CD4-positive, alpha-beta T cell treated with Interleukin-6 at 100 ng/mL for 8 hours (primary cell): ENCODE measurements around the gene TCF7.

ENCODE experiments used
- DNase-seq: peaks from one replicate; pipeline ENCODE4 v3.0.0-alpha.2; 2020; ENCODE audit warnings: mixed read lengths, low spot score

Gene TCF7

DNA sequence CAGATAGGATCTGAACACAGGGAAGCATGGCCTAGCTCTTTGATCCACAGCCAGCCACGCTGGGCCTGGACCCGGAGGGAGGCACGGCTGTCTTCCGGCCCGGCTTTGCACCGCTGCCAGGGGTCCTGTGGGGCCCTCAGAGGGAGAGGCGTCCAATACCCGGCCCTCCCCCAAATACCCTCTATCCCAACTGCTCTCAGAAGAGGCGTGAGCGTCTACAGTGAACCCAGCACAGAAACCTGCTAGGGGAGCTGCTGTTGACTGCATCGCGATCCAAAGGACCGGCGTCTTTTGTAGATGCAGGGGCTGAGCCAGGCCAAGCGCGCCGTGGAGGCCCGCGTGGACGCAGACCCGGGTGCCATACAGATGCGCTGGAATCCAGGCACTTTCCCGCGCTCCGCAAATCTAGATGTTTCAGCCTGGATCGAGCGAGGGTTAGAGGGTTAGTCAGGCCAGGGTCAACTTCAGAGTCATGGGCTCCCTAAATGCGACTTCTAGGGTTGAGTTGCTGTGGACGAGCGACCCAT lies 1.1 kb upstream of the TCF7 start:
- no peak for DNase-seq

DNA sequence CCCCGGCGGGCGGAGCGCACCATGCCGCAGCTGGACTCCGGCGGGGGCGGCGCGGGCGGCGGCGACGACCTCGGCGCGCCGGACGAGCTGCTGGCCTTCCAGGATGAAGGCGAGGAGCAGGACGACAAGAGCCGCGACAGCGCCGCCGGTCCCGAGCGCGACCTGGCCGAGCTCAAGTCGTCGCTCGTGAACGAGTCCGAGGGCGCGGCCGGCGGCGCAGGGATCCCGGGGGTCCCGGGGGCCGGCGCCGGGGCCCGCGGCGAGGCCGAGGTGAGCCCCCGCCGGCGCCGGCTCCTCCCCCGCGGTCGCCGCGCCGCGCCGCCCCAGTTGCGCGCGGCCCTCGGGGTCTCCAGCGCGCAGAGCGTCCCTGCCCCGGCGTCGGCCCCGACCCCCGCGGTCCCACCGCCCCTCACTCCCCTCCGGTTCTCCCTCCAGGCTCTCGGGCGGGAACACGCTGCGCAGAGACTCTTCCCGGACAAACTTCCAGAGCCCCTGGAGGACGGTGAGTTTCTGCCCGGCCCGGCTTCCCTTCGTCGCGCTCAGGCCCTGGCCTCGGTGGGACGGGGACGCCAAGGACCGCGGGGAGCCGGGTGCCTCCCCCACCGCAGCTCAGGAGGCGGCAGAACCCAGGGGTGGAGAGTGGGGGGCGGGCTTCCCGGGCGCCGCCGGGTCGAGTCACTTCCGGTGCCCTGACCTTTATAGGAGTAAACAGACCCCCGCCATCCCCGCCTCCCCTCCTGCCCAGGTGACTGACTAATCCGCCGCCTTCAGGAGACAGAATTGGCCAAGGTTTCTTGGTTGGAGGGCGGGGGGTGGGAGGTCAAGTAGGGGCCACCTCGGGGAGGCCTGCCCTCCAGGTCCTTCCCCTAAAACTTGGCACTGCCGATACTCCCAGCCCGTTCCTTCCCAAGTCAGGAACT lies 665 bp downstream of the TCF7 start:
- DNase-seq = peak; percentile 91

DNA sequence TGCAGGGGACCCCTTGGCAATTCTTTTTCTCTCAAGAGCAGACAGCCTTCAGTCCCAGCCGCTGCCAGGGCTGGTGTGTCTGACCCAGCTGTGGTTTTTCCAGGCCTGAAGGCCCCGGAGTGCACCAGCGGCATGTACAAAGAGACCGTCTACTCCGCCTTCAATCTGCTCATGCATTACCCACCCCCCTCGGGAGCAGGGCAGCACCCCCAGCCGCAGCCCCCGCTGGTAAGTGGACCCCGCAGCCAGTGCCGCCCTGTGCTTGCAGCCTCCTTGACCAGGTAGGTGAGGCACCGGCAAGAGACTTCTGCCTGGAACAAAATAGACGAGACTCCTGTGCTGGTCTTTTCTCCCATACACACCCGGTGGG lies 1.3 kb downstream of the TCF7 start:
- no peak for DNase-seq

DNA sequence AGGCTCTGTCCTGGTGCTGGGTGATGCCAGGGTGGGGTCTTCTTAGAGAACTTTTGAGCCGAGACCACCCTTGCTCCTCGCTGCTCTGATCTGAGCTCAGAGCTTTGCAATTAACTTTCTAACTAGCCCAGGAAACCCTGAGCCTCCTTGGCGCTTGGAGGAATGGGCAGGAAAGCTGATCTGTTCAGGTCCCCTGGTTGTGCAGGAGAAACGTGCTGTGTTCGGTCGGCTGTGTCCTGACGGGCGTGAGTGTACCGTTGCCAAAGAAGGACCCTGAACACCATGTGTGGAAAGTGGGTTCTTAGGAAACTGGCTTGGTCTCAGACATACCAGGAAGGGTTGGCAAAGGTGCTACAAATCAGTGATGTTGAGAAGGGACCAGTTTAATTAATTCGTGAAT lies 1.8 kb downstream of the TCF7 start:
- no peak for DNase-seq

DNA sequence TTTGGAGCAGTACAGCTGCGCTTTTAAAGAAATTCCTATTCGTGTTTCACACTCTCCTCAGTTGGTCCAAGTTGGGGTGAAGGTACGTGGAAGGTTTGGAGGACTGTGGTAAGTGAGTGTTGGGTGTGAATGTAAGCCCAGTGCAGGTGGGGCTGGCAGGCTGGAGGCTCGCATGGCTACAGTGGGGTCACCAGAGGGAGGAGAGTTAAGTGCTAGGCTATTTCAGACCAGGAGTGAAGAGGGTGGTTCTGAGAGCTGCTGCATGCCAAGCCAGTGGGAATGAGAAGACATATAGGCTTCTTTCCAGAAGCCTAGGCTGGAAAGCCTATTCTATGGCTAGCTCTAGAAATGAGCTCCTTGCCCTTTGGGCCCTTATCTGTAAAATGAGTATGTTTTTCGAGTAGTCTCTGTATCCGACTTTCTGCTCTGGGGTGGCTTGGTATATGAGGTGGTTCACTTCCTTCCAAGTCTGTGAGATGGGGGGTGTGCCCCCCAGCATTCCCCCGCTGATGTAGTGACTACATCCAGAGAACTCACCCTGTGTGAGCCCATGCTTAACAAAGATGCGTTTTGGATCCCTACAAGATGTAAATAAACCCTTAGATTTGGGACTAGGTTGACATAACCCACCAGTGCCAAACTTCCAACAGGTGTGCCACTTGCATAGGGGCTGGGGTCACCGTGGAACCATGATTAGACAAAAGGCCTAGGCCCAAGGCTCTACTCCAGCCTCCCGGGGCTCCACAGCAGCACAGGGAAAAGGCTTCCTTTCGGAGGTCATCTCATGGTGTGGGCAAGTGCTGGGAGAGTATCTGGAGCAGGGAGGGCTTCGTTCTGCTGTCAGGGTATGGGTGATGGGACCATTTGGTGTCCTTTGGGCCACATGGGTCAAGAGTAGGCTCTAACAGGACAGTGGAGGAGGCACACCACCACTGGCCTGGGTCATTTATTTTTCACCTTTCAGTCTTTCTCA lies 2.6 kb downstream of the TCF7 start:
- no peak for DNase-seq

DNA sequence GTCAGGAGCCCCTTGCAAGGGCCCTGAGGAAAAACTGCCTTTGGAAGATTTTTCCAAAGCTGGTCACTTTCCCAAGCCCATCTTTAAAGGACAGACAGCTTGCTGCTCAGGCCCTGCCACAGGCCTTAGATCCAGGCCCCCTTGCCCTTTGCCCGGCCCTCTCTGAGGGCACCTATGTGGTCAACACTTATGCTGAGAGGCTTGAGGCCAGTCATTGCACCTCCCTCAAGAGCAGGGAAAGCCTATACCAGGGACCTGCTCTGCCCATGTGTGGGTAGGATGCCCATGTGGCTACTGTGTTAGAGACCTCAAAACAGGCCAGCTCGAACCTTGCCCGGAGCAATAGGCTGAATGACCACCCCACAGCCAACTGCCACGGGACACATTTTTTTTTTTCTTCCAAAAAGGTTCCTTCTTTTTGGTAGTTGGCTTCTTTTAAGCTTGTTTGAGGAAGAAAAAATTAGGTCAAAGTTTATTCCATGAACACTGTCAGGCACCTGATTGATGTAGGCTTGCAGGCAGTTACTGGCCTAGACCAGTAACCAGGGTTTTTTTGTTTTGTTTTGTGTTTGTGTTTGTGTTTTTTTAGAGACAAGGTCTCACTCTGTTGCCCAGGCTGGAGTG lies 3.8 kb downstream of the TCF7 start:
- DNase-seq = no peak

DNA sequence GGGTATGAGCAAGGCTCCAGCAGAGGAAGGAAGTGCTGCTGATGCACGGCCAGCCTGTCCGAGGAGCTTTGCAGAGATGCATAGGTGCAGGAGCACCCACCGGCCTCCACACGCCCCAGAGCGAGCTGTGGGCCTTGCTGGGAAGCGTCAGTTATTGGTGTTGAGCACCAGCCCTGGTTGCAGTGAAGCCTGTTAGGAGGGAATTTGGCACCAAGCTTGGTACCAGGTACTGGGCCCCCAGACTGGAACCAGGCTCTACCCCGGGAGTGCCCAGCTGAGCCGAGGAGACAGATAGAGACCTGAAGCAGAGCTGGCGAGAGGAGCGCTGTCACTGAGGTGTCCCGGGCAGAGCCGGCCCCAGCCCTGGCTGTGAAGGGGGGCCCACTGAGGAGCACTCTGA lies 5.2 kb downstream of the TCF7 start:
- DNase-seq = no peak

DNA sequence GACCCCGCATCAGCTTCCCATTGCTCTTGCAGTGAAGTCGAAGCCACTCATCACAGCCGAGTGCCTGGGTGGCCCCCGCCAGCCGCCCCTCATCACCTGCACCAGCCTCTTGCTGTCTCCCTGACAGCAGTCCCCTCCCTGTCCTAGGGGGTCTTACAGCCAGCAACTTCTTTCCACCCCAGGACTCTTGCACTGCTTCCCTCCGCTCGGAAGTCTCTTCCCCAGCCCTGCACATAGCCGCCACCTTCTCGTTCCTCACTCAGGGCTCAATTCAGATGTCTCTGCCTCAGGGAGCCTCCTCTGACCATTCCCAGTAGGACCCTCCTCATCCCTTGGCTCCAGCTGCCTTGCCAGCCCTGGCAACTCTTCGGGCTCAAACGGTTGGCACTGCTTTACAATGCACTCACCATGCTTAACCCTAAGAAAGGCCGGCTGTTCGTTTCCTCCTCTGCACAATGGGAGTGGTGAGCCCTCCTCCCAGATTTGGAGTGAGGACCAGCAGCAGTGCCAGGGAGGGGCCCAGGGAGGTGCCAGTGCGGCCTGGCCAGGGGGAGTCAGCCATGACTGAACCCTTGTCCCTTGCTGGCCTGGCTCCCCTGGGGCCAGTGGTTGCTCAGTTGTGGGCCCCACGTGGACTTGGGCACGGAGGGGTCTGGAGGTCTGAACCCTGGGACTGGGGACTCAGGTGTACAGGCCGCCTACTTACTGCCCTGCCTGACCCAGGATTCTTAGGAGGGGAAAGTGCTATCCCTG lies 6.1 kb downstream of the TCF7 start:
- DNase-seq = no peak

DNA sequence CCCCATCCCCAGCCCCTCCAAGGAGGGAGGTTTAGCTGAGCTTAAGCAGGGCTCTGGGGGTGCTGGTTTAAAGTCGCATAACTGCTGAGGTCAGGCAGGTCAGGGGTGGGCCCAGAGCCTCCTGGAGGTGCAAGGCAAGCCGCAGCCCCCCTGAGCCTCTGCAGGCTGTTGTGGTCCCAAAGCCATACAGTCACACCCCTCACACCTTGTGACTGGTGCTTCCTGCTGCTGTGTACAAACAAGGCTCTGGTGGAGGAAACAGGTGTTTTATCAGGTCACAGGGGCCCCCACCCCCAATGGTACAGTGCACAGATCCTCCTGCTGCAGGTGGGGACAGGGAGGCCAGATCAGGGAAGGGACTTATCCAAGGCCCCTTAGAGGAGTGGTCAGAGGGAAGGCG lies 8.0 kb downstream of the TCF7 start:
- DNase-seq = peak; percentile 81

DNA sequence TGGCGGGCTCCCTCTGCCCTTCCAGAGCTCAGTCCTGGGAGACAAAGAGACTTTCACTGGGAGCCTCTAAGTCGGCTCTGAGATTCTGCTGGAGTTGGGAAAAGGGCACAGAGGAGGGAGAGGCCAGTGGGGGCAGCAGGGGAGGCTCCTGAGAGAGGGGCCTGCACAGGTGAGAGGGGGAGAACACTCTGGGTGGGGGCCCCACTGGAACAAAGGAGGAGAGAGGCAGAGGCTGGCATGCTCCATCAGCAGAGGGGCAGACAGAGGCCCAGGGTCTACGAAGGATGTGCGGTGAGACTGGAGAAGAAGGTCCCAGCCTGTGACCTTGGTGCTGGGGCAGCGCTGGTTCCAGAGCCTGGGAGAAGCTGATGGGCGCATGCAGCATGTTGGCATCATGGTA lies 8.9 kb downstream of the TCF7 start:
- DNase-seq = no peak

DNA sequence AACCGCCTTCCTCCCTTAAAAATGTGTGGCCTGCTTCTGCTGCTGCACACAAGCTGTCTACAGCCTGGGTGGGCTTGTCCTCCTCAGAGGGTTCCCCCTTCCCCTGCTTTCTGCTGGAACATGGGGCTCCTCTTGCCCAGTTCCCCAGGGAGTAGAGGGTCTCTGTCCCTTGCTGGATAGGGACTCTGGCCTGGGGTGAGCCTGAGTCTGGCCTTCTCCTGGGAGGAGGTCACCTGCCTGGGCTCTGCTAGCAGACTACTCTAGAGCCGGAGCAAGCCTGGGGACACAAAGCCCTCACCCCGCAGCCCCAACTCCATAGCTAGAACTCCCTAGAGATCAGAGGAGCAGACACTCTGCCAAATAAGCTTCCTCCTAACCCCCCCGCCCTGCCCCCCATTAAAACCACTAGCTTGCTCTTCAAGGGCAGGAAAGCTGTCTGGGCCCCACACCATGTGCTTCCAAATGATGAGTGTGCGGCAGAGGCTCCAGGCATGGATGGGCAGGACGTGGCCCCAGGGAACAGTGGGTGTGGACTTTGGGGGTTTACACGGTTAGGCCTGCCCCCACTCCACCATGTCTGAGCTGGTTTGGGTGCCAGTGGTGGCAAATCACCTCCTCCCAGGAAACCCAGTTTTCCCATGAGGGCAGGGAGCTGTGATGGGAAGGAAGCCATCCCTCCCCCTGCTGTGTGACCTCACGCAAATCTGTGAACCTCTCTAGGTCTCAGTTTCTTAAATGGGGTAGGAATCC lies 10.0 kb downstream of the TCF7 start:
- DNase-seq = peak; percentile 69

DNA sequence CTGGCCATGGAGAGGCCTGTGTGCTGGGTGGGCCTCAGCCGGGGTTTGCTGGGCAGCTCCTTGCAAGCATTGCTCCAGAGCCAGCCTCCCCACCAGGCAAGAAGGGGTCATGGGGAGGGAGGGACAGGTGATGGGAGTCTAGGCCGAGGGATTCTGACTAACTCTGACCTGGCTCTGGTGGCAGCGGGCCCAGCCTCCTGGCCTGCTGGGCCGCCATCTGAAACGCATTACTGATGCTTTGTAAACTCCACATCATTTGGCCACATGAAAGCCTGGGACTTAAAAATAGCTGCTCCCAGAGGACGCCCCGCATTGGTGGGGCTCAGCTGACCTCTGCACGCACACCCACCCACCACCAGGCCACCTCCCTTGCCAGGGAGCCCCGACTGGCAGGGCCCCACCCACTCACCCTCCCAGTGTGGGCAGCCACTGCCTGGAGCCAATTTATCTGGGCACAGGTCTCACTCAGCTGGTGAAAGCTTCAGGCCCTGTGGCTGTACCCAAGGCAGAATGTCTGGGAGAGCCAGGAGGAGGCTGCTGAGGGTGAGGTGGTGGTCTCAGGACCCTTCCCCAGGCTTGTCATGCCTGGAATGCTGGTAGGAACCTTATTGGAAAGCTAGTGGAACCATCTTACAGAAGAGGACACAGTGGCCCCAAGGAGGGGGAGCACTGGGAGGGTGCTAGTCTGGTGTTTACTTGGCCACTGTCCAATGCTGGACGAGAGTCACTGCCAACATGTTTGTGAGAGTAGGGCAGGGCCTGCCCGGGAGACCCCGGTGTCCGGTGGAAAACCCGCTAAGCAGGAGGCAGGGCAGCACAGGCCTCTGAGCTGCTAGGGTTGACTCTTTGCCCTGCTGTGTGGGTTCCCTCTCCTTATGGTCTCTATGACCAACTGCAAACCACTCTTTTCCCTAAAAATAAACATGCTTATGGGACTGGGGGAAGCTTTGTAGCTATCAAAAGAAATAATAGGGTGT lies 10.8 kb downstream of the TCF7 start:
- DNase-seq = no peak

DNA sequence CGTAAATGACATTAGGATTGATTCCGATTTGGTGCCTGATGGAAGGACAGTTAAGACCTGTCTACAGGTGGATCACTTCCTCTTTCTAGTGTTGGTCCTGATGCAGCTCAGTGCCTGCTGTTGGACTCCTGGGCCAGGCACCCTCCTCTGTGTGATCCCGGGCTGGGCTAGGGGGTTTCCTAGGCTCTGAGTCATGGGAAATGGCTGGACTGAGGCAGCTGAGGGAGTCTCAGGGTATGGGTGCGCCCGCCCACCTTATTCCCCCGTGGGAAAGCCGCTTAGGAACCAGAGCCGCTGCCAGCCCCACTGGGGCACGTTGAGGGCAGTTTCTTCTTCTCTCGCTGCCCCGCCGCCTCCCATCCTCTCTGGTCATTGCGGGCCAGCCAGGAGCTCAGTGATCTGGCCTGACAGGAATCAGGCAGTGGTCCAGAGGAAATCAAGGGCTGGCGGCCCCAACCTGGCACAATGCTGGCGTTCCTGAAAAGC lies 12.9 kb downstream of the TCF7 start:
- DNase-seq = no peak

DNA sequence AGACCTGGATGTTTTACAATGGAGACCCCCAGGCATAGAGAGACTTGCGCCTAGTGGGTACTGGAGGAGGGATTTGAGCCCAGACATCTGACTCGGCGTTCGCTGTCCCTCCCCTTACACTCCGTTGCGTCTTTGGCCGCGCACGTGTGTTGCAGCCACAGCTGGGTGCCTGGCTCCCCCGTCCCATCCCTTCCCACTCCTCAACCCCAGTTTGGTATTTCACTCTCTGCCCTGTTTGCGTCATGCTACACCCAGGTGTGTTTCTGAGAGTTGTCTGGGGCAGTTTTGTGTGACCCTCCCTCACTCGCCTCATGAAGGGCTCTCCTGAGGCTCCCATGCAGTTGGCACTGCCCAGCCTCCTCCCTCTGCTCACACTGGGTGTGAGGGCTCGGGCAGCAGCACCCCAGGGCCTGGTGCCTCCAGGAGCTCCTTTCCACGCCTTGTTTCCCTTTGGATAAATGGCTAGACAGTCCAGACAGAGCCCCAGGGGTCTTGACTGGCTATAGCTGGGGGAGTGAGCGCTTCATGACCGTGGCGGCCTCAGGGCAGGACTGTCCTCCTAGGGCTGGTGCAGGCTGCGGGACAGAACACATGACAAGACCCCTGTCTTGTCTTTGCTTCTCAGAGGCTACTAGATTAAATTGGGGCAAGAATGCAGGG lies 13.6 kb downstream of the TCF7 start:
- no peak for DNase-seq

DNA sequence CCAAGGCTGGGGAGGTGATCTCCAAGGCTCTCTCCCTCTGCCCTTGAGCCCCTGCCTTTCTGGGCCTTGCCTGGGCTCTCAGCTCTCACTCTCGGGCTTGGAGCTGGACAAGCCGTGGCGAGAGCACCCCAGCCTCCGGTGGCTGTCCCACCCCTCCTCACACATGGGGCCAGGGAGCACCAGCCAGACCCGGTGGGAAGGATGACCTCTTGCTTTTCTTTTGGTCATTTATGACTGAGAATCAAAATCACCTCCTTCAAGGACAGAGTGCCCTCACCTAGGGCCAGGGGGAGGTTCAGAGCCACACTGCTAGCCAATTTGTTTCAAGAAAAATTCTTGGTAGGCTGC lies 14.1 kb downstream of the TCF7 start:
- no peak for DNase-seq

DNA sequence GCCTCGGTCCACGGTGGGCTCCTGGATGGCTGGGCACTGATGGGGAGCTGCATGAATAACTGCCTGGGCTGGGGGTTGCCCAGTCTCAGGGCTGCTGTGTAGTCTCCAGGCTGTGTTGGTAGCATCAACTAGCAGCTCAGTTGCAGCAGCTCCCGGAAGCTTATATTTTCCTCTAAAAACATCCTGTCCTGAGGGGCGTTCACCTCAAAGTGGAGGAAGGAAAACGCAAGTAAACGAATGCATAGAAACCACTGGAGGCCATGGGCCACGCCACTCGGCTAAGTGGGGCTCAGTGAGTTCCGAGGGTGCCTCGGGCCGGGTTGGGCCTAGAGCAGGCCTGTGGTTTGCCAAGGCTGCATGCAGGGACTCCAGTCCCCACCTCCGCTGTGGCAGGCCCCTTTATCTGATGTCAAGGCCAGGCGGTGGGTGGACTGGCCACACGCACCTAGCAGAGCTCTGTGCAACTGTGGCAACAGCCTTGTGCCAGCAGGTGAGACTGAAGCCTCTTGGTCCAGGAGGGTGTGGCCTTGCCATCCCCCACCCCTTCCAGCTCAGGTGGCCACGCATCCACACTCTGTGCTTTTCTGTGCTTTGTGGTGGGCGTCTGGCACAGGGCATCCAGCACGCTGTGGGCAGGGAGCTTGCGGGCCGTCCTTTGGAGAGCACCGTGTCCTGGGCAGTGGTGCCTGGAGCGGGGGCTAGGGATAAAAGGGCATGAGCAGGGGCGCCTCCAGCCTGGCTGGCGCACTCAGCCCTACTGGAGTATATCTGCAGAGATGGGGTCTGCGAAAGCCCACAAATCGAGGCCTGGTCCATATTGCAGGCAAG lies 15.1 kb downstream of the TCF7 start:
- DNase-seq = peak; percentile 57

DNA sequence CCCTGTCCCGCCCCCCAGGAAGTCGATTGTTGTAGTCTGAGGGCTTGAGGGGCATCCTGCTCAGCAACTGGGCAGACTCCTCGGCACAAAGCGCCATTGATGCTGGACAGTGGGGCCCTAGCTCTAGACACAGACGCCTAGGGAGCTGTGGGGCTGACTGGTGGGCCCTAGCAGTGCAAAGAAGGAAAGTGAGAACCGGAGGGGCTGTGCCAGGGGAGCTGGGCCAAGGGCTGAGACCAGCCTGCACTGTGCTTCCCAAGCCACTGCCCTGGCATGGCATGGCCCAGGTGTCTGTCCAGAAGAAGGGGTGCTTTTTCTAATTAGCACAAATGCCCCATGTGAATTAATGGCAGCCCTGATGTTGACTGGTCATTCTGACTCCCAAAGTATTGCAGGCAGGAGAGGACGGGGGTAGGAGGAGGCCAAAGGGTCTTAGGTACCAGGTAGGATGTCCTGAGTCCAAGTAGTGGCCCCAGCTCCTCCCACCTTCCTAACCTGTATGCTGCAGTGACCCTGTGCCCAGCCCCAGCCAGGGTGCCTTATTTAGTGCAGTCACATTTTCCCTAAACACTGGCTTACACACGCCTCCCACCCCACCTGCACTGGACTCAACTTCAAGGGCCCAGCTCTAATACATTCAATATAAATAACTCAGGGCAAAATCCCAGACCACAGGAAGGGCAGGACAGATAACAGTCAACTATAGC lies 15.9 kb downstream of the TCF7 start:
- no peak for DNase-seq
